ENCODE results near the gene AUP1.

DNA sequence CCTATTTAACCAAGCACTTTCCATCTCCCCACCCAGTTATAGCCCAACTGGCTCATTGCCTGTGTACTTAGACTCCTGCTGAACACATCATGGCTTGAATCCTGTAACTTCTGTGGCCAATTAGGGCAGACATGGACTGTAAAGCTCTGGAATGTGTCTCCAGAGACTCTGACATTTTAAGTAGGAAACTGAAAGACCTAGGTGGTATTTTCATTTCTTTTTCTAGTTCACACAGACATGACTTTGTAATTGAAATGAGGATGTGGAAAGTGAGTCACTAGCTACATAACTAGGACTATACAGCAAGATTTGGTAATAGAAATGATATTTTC is 37.2 kb upstream of the AUP1 start:
- TF ChIP-seq, protein P1, sequence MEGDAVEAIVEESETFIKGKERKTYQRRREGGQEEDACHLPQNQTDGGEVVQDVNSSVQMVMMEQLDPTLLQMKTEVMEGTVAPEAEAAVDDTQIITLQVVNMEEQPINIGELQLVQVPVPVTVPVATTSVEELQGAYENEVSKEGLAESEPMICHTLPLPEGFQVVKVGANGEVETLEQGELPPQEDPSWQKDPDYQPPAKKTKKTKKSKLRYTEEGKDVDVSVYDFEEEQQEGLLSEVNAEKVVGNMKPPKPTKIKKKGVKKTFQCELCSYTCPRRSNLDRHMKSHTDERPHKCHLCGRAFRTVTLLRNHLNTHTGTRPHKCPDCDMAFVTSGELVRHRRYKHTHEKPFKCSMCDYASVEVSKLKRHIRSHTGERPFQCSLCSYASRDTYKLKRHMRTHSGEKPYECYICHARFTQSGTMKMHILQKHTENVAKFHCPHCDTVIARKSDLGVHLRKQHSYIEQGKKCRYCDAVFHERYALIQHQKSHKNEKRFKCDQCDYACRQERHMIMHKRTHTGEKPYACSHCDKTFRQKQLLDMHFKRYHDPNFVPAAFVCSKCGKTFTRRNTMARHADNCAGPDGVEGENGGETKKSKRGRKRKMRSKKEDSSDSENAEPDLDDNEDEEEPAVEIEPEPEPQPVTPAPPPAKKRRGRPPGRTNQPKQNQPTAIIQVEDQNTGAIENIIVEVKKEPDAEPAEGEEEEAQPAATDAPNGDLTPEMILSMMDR (IDR thresholded peaks at IDR 0.05) = no peak
- TF ChIP-seq POLR2A (IDR thresholded peaks at IDR 0.05) (no peak), POLR2AphosphoS5 (IDR thresholded peaks at IDR 0.05) (no peak)
